Endothelial cell of umbilical vein (primary cell): Measurements from ENCODE around the gene TTYH2. TPM values are rescaled to one million over a fixed set of nuclear protein-coding genes. Genes with fewer than 3 reads are reported as not detected.

ENCODE experiments used
- BruUV-seq: library from RNA; stranded (reverse); fragments of 400-500 nt; replicated peaks from 2 replicates; lab custom pipeline; 2021; lab: Mats Ljungman, UMichigan
- CTCF ChIA-PET: fragments of 300-600, 350-600 bp; sonication (Branson Sonifier 250); formaldehyde crosslinking; loops from one replicate; lab custom pipeline; 2021; ENCODE audit warnings: antibody characterized with exemption, inconsistent platforms; lab: Charles Lee
- POLR2A ChIA-PET: fragments of 300-600, 350-600 bp; sonication (Branson Sonifier 250); formaldehyde crosslinking; loops from one replicate; lab custom pipeline; 2021; ENCODE audit warnings: antibody characterized with exemption, inconsistent platforms; lab: Charles Lee
- DNase-seq: peaks from one replicate; pipeline ENCODE4 v3.0.0-alpha.2; 2011; ENCODE audit warnings: low read depth, low spot score
- FAIRE-seq: peaks from 2 replicates; lab custom pipeline; 2011; peaks lifted over from hg19 to GRCh38; lab: Jason Lieb, UNC
- H2AFZ ChIP-seq: 2 replicates; pipeline ENCODE4 v1.6.0; 2012; ENCODE audit warnings: low read depth, low read length, control low read depth, inconsistent platforms
- H3K27ac ChIP-seq: 2 replicates; pipeline ENCODE4 v1.5.1; 2011; ENCODE audit warnings: low read depth, mild to moderate bottlenecking, control low read depth, low read length, moderate library complexity; ENCODE audit not compliant: insufficient read depth
- H3K27me3 ChIP-seq, 2 experiments: 2 replicates each; pipeline versions ENCODE4 v1.6.0 to v1.6.1; 2011; ENCODE audit warnings: low read length in 2 of 2, mixed read lengths in 1 of 2; ENCODE audit not compliant: control insufficient read depth in 2 of 2, insufficient read depth in 2 of 2
- H3K36me3 ChIP-seq, 2 experiments: 2 replicates in 1 of 2; 3 replicates in 1 of 2; pipeline ENCODE4 v1.5.1; 2011; ENCODE audit warnings: low read length in 2 of 2, mild to moderate bottlenecking in 1 of 2, moderate library complexity in 1 of 2; ENCODE audit not compliant: control insufficient read depth in 2 of 2, insufficient read depth in 2 of 2; ENCODE audit errors: extremely low read depth in 1 of 2
- H3K4me1 ChIP-seq: 3 replicates; pipeline ENCODE4 v1.5.1; 2011; ENCODE audit warnings: mild to moderate bottlenecking, low read length; ENCODE audit not compliant: control insufficient read depth, insufficient read depth; ENCODE audit errors: extremely low read depth
- H3K4me2 ChIP-seq: 2 replicates; pipeline ENCODE4 v1.6.1; 2011; ENCODE audit warnings: low read length, control low read depth, mixed read lengths; ENCODE audit not compliant: insufficient read depth
- H3K4me3 ChIP-seq, 3 experiments: fragments of 200-600 bp in 1 of 3; sonication (generic), shearing (Covaris generic) in 1 of 3; replicated peaks in 1 of 3; 2 replicates each; pipeline ENCODE4 v1.5.1; 2011 to 2016; ENCODE audit warnings: control low read depth in 3 of 3, low read length in 3 of 3, mild to moderate bottlenecking in 2 of 3, inconsistent platforms in 1 of 3, low read depth in 1 of 3, moderate library complexity in 1 of 3; ENCODE audit not compliant: insufficient read depth in 1 of 3
- H3K79me2 ChIP-seq: 2 replicates; pipeline ENCODE4 v1.6.0; 2012; ENCODE audit warnings: low read length, inconsistent platforms; ENCODE audit not compliant: control insufficient read depth, insufficient read depth
- H3K9ac ChIP-seq: replicated peaks from 2 replicates; pipeline ENCODE3; 2011; ENCODE audit warnings: low read length, control low read depth; ENCODE audit not compliant: insufficient read depth; ENCODE audit errors: extremely low read depth
- H3K9me1 ChIP-seq: replicated peaks from 3 replicates; pipeline ENCODE4 v1.6.0; 2011; ENCODE audit warnings: mild to moderate bottlenecking, low read length; ENCODE audit not compliant: control insufficient read depth, insufficient read depth; ENCODE audit errors: extremely low read depth
- H3K9me3 ChIP-seq: replicated peaks from 2 replicates; pipeline ENCODE4 v1.5.1; 2012; ENCODE audit warnings: low read length, inconsistent platforms; ENCODE audit not compliant: control insufficient read depth, insufficient read depth
- H4K20me1 ChIP-seq: replicated peaks from 2 replicates; pipeline ENCODE3; 2011; ENCODE audit warnings: mild to moderate bottlenecking, low read length; ENCODE audit not compliant: control insufficient read depth, insufficient read depth; ENCODE audit errors: extremely low read depth
- EZH2 ChIP-seq: IDR thresholded peaks from 2 replicates; pipeline ENCODE4 v1.6.1; 2012; ENCODE audit warnings: borderline replicate concordance, low read depth, mild to moderate bottlenecking, moderate library complexity, low read length, inconsistent platforms; ENCODE audit not compliant: severe bottlenecking
- FOS ChIP-seq: IDR thresholded peaks from 2 replicates; pipeline ENCODE4 v1.6.1; 2011; ENCODE audit warnings: mild to moderate bottlenecking, low read length, moderate library complexity, borderline replicate concordance; ENCODE audit not compliant: insufficient read depth
- GATA2 ChIP-seq: IDR thresholded peaks from 2 replicates; pipeline ENCODE4 v1.7.0; 2011; ENCODE audit warnings: low read depth, mild to moderate bottlenecking, moderate library complexity, mixed read lengths, low read length; ENCODE audit not compliant: insufficient read length, insufficient read depth
- JUN ChIP-seq: IDR thresholded peaks from 2 replicates; pipeline ENCODE4 v1.6.1; 2011; ENCODE audit warnings: borderline replicate concordance, low read depth; ENCODE audit not compliant: insufficient read length, insufficient read depth
- MYC ChIP-seq: IDR thresholded peaks from one replicate; pipeline ENCODE4 v1.6.1; 2011; ENCODE audit warnings: mild to moderate bottlenecking, low read depth, low read length
- POLR2A ChIP-seq: IDR thresholded peaks from 2 replicates; pipeline ENCODE4 v1.6.1; 2012; ENCODE audit warnings: low read depth, mild to moderate bottlenecking, control low read depth, low read length
- POLR2AphosphoS5 ChIP-seq: IDR thresholded peaks from 2 replicates; pipeline ENCODE4 v1.6.1; 2012; ENCODE audit warnings: low read depth, mild to moderate bottlenecking, control low read depth, low read length, moderate library complexity; ENCODE audit not compliant: insufficient read depth
- dilution Hi-C: fragments of 300-500 bp; cut with MboI; formaldehyde crosslinking; loops from one replicate; pipeline ENCODE4 v1.15.0; 2019; ENCODE audit warnings: low sequenced_read_pairs; ENCODE audit not compliant: extremely low pct_ligation_motif_present
- intact Hi-C: fragments of 100-400 bp; cut with micrococcal nuclease; formaldehyde crosslinking; loops from one replicate; pipeline ENCODE4 v1.10.0; 2022
- polyA plus RNA-seq, 4 experiments: library from polyadenylated mRNA; depleted of rRNA in 3 of 4; stranded (reverse) in 3 of 4; unstranded in 1 of 4; fragments of >200 nt; gene quantifications; 2 replicates each; pipeline versions ENCODE4 v1.2.1 to v1.2.3, GENCODE V29; 2011 to 2012; ENCODE audit warnings: missing spikeins in 1 of 4
- total RNA-seq: library from RNA; stranded (reverse); gene quantifications from 2 replicates; pipeline ENCODE4 v1.2.3, GENCODE V29; 2021
- TF ChIP-seq, protein P1 (sequence below): IDR thresholded peaks from 2 replicates; pipeline ENCODE4 v1.6.1; 2011; ENCODE audit not compliant: insufficient read depth, insufficient read length
- TF ChIP-seq, protein P2 (sequence below), 2 donors: IDR thresholded peaks; 1 replicate in 1 of 2; 2 replicates in 1 of 2; pipeline ENCODE4 v1.5.1; 2011; ENCODE audit warnings: low read length in 2 of 2, mild to moderate bottlenecking in 2 of 2, moderate library complexity in 2 of 2, control low read depth in 1 of 2, inconsistent platforms in 1 of 2, low read depth in 1 of 2; ENCODE audit not compliant: insufficient read depth in 1 of 2; ENCODE audit errors: extremely low read depth in 1 of 2

Gene TTYH2
- total and polyA plus RNA-seq, 2 donors (not counting 3 experiments of a cell fraction or from before 2014, with no cell fraction given), result 0.75 to 2.0 TPM

DNA sequence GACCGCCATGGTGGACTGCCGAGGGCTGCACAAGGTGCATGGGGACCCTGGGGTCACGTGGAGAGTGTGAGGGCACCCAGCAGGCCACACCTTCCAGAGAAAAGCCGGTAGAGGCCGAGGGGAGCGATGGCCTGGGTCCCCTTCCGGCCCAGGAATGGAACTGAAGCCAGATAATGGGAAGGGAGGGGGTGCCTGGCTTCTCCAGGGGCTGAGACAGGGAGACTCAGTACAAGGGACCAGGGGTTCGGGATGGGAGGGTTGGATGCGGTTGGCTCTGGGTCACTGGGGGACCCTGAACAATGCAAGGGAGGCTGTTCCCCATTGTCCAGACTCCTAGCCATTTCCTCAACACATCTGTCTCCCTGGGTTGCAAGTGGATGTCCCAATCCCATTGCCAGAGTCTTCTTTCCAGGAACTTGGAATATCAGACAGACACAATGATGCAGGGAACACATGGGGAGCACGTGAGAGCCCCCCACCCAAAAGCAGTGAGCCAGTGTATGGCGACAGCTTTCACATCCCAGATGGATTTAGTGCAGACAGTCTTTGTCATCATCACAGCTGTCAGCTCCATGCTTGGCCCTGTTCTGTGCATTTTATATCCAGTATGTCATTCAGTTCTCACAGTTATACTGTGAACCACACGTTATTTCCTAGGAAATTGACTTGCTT, 37.1 kb downstream of the TTYH2 start:
- Histone ChIP-seq H3K9me3 (no peaks in the 10 kb centered on the region), H3K27ac (no peak overlapping the region), H3K4me1 (no peaks in the 10 kb centered on the region), H3K79me2 (no peaks in the 10 kb centered on the region), H3K36me3 (no peaks in the 10 kb centered on the region), H3K4me3 (no peak overlapping the region), H2AFZ (no peak overlapping the region), H4K20me1 (no peaks in the 10 kb centered on the region), H3K9ac (no peak overlapping the region), H3K4me2 (no peak overlapping the region), H3K27me3 (no peaks in the 10 kb centered on the region), H3K9me1 (no peaks in the 10 kb centered on the region)
- no peak for DNase-seq
- intact Hi-C loops, result no loop called here
- dilution Hi-C loops, result no loop called here
- ChIA-PET CTCF (no interaction called here), POLR2A (no interaction called here)
- FAIRE-seq, result no peak
- TF ChIP-seq, protein P1, sequence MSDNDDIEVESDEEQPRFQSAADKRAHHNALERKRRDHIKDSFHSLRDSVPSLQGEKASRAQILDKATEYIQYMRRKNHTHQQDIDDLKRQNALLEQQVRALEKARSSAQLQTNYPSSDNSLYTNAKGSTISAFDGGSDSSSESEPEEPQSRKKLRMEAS, result no peak
- no peak for TF ChIP-seq POLR2A
- no peak for TF ChIP-seq GATA2
- no peak for TF ChIP-seq POLR2AphosphoS5
- no peak for TF ChIP-seq FOS
- TF ChIP-seq MYC, result no peak
- no peak for TF ChIP-seq EZH2
- TF ChIP-seq JUN, result no peak
- TF ChIP-seq, protein P2, sequence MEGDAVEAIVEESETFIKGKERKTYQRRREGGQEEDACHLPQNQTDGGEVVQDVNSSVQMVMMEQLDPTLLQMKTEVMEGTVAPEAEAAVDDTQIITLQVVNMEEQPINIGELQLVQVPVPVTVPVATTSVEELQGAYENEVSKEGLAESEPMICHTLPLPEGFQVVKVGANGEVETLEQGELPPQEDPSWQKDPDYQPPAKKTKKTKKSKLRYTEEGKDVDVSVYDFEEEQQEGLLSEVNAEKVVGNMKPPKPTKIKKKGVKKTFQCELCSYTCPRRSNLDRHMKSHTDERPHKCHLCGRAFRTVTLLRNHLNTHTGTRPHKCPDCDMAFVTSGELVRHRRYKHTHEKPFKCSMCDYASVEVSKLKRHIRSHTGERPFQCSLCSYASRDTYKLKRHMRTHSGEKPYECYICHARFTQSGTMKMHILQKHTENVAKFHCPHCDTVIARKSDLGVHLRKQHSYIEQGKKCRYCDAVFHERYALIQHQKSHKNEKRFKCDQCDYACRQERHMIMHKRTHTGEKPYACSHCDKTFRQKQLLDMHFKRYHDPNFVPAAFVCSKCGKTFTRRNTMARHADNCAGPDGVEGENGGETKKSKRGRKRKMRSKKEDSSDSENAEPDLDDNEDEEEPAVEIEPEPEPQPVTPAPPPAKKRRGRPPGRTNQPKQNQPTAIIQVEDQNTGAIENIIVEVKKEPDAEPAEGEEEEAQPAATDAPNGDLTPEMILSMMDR (IDR thresholded peaks at IDR 0.05; ENCODE audit: extremely low read depth in 1 of 2, insufficient read depth in 1 of 2, low read depth in 1 of 2, low read length in 2 of 2), result no peak
- BruUV-seq, result no TSS peak
